ENCODE results near the gene MOXD1.
"Not testable (repeated sequence)": the region's sequence is repeated elsewhere in the genome, so short reads cannot be mapped to it uniquely, and the experiment has no call there.

MOXD1 gene

DNA sequence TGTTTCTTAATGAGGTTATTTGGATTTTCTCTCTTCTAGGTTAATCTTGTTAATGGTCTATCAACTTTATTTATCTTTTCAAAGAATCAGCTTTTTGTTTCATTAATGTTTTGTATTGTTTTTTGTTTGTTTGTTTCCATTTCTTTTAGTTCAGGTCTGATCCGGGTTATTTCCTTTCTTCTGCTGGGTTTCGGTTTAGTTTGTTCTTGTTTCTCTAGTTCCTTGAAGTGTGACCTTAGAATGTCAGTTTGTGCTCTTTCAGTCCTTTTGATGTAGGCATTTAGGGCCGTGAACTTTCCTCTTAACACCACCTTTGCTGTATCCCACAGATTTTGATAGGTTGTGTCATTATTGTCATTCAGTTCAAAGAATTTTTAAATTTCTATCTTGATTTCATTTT, 49.3 kb downstream of the MOXD1 start:
- DNase-seq = not testable (repeated sequence)

DNA sequence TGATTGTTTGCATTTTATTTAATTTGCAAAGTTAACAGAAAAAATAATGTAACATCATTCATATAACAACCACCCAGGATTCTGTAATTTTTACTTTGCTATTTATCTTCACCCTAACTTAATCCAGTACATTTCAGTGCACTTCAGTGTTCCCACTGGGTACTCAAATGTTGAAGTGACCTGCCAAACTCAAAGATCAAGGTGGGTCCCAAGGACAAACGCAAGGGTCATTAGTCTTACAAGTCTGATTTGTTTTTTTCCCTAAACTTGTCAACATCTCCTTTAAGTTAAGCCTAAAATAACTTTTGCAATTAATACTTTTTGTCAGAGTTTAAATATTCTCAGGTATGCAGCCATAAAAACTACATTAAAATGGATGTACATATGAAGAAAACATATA, 53.0 kb downstream of the MOXD1 start:
- DNase-seq = no peak

DNA sequence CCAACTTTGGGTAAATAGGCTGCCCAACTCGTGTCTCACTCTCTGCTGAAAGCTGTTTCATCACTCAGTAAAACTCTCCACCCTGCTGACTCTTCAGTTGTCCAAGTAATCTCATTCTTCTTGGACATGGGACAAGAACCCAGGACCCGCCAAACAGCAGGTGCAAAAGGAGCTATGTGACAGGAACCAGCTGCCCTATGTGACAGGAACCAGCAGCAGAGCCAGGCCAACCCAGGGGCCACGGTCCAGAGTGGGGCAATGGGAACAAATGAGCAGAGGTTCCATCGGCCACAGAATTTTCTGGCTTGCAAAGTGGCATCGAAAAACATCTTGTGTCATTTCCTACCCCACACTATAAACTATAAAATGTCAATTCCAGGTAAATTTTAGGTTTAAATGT, 56.5 kb downstream of the MOXD1 start:
- no peak for DNase-seq

- DNase-seq = no peak
These were observed 59.6 kb downstream of the MOXD1 start for GRCh38 chr6:132341646-132342045.

- no peak for DNase-seq
These were observed 66.8 kb downstream of the MOXD1 start for GRCh38 chr6:132334521-132334885.

DNA sequence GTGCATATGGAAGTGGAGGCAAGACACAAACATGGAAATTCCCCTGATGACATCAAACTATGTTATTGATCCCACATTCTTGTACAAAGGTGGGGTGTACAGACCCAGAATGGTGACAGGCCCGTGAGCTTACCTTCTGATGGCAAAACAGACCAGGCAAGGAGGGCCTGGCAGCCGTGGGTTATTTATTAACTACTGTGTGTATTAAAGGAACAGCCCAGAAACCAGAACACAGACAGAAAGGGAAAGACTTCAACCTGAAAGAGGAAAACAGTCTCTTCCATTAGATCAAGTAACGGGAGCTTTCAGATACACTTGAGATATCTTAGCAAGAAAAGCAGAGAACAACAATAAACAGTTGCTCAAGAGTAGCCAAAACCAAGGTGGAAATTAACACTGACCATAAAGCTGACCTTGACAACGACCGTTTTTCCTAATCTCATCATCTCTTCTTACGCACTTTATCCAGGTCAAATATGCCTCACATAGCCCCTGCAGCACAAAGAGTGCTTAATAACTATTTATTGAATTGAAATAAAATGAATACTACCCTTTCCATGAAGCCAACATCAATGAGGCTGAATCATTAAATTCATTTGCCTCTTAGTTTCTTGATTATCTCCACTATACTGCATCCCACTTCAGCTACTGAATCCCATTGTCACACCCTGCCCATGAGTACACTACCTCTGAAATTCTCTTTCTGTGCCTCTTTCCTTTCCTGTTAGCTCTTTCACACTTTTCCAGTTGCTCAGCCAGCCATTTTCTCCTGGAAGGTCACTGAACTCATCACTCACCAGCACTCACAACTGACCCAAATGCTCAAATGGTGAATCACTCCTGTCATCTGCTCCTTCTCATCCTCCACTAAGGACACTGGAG, 67.4 kb downstream of the MOXD1 start:
- DNase-seq = no peak

GRCh38 chr6:132330759-132331158, 70.5 kb downstream of the MOXD1 start:
- no peak for DNase-seq

DNA sequence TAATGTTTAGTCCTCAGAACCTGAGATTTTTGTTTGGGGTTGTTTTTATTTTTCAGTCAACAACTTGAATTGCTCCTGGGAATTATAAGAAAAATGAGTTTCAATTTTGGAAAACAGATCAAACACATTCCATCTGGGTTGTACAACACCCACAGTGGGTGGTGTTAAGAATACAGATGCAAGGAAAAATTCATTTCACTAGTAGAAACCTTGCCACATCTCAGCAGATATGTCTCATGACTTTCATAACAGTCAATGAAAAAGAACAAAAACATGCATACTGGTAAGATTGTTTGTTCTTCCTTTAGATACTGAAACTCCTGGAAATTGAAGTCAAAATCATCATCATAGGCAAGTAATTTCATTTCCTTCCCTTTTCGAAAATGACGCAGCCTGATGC, 78.9 kb downstream of the MOXD1 start:
- no peak for DNase-seq

GRCh38 chr6:132320007-132320406, 81.3 kb downstream of the MOXD1 start:
- no peak for DNase-seq

DNA sequence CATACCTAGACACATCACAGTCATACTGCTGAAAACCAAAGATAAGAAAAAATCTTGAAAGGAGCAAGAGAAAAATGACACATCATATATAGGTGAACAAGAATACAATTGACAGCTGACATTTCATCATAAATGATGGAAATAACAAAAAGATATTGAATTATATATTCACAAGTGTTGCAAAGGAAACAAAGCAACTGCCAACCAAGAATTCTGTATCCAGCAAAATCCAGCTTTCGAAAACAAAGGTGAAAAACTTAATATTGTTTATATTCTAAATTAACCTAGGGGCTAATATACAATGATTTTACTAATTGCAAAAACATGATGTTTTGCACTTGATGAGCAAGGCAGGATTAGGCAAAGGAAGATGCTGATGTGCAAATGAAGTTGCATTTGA, 84.3 kb downstream of the MOXD1 start:
- DNase-seq = no peak

- DNase-seq = no peak
These were observed 86.8 kb downstream of the MOXD1 start for GRCh38 chr6:132314432-132314831.

DNA sequence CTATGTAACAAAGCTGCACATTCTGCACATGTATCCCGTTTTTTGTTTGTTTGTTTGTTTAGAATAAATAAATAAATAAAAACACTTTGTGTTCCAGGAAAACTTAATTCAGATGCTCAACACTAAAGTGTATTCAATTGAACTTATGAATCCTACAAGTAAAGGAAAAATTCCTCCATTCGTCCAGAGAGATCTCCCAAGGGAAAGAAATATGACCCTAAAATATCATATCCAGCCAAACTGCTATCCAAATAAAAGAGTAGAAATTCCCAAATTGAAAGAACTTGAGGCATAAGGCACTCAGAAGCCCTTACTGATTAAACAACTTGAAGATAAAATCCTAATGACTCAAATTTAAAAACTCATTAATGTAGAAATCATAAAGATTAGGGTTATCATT, 90.4 kb downstream of the MOXD1 start:
- no peak for DNase-seq

- DNase-seq = not testable (repeated sequence)
These were observed 91.1 kb downstream of the MOXD1 start for GRCh38 chr6:132310151-132310550.

DNA sequence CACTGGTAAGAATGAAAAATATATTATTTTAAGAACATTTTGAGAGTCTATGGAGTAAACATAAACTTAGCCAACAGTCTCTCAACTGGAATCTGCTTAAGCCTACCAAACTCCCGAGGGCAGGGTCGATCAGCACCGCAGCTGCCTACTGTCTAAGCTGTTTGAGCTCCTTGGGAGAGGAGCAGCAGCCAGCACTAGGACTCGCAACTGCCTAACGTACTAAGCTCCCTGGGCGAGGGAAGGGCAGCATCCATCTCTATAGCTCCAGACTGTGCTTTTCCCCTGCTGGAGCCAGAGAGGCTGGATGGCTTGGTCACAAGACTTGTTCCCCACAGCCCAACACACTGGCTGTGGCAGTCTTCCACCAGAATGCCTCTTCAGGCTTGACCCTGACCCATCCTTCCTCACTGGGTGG, 96.4 kb downstream of the MOXD1 start:
- DNase-seq = no peak

DNA sequence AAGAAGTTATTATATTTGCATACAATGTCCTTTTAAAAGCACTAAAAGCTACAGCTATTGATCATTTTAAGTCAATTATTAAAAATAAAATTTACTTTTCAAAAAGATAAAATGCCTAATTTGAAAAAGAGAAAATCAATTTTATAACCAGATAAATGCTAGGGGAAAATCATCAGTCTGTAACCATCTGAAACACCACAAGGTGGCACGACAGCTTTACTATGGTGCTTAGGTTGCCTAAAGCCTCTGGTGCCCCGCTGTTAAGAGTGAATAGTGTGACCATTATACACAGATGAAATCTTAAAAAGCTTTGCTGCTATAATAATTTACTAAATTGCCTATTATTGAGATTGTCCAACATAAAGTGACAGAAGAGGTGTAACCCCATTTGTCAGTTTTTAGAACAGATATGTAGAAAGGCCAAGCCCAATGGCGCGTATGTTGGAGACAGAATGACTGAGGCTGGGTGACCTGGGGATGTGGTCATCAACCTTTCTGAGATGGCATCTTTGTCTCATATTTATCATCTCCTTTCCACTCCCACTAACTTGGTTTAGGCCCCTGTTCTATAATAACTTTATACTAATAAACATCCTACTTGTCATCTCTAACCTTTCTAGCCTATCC, 100.8 kb downstream of the MOXD1 start:
- DNase-seq = no peak

GRCh38 chr6:132298344-132298949, 102.8 kb downstream of the MOXD1 start:
- DNase-seq = peak in 1 of 2 donors; percentile 7

- no peak for DNase-seq
These were observed 111.5 kb downstream of the MOXD1 start for GRCh38 chr6:132289756-132290155.

- DNase-seq = no peak
These were observed 114.2 kb downstream of the MOXD1 start for GRCh38 chr6:132287101-132287500.

DNA sequence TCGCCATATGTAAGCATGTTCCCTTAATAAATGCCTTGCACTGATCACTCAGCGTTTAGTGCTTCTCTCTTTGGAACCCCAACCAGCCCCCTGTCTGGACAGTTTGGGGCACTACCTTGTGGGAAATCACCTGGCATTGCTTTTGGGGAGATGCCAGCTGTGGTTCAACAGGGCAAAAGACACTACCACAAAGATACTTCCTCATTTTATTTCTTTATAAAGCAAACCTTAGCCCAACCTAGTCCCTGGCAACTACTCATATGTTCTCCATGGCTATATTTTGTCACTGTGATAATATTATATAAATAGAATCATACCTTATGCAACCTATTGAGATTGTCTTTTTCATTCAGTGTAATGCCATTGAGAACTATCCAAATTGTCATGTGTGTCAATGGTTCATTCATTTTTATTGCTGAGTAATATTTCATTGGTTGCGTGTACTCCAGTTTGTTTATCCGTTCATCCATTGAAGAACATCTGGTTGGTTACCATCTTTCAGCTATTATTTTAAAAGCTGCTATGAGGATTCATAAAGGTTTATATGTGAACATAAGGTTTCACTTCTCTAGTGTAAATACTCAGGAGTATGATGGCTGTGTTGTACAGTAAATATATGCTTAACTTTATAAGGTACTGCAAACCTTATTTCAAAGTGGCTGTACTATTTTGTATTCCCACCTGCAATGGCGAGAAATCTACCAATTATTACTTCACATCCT, 114.8 kb downstream of the MOXD1 start:
- DNase-seq = no peak

DNA sequence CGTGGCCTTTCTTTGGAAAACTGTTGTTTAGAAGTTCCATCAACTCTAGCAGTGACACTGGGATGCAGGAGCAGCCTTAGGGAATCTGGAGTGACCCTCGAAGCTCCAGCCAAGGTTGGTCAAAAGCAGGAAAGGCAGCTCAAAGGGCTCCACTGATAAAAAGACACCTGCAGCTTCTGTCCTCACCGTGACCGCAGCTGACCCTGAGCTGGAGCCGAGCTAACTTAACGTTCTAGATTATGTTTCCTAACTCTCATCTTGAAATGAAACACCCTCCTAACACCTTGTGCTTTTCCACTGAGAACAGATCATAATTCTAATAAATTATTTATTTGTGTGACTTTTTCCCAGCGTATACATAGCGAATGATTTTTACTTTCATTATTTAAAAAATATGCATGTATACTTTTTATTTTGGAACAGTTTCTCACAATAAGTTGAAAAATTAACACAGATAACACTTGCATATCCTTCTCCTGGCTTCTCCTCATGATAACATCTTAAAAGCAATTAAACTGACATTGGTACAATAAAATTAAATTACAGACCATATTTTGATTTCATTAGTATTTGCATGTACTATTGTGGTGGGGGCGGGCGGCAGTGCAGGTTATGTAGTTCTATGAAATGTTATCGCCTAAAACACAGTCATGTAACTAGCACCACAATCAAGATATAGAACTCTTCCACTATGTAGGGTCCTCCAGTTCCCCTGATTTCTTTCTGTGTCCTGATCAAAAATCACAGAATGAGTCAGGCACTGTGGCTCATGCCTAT, 116.1 kb downstream of the MOXD1 start:
- DNase-seq = no peak

DNA sequence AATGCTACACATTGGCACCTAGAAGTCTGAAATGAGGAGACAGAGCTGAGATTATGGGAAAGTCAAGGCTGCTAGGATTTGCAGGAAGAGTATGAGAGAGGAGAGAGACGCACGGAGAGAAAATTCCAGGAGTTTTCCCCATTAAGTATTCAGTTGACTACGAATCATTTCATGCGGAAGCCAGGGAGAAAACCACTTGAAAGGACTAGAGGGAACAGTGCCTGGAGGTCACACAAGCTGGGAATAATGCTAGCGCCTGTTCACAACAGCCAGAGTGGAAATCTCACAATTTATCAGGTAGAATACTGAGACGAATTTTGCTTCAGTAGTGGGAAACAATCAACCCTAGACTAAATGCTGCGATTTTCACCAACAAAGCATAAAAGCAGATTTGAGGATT, 118.6 kb downstream of the MOXD1 start:
- no peak for DNase-seq

GRCh38 chr6:132280436-132280835, 120.8 kb downstream of the MOXD1 start:
- no peak for DNase-seq
